Astrocyte (in vitro differentiated cells and primary cell): Measurements from ENCODE around the gene GFRA1. TPM values are rescaled to one million over a fixed set of nuclear protein-coding genes. Genes with fewer than 3 reads are reported as not detected.
A peak's percentile ranks its signal among the peaks of the same experiment; 100 is the strongest.
"Not testable (repeated sequence)": the region's sequence is repeated elsewhere in the genome, so short reads cannot be mapped to it uniquely, and the experiment has no call there.

Experiments
- DNase-seq: peaks from one replicate; pipeline ENCODE4 v3.0.0-alpha.2; 2010; ENCODE audit warnings: low read depth
- FAIRE-seq: peaks from 2 replicates; lab custom pipeline; 2011; peaks lifted over from hg19 to GRCh38; lab: Jason Lieb, UNC
- H2AFZ ChIP-seq: 2 replicates; pipeline ENCODE4 v1.6.0; 2012; ENCODE audit warnings: low read depth, low read length, inconsistent platforms
- H3K27ac ChIP-seq: 2 replicates; pipeline ENCODE4 v1.5.1; 2011; ENCODE audit warnings: low read depth, low read length, inconsistent platforms
- H3K27me3 ChIP-seq: 2 replicates; pipeline ENCODE4 v1.6.0; 2011; ENCODE audit warnings: low read length, inconsistent platforms; ENCODE audit not compliant: insufficient read depth
- H3K36me3 ChIP-seq: 2 replicates; pipeline ENCODE4 v1.5.1; 2011; ENCODE audit warnings: low read length, inconsistent platforms; ENCODE audit not compliant: insufficient read depth
- H3K4me1 ChIP-seq: 2 replicates; pipeline ENCODE4 v1.5.1; 2011; ENCODE audit warnings: low read length, inconsistent platforms; ENCODE audit not compliant: insufficient read depth
- H3K4me2 ChIP-seq: 2 replicates; pipeline ENCODE4 v1.6.0; 2012; ENCODE audit warnings: low read length, inconsistent platforms
- H3K4me3 ChIP-seq: 2 replicates; pipeline ENCODE4 v1.5.1; 2011; ENCODE audit warnings: low read depth, mild to moderate bottlenecking, low read length, inconsistent platforms; ENCODE audit not compliant: insufficient read depth
- H3K79me2 ChIP-seq: 2 replicates; pipeline ENCODE4 v1.6.0; 2012; ENCODE audit warnings: mild to moderate bottlenecking, low read length, inconsistent platforms; ENCODE audit not compliant: insufficient read depth
- H3K9ac ChIP-seq: 2 replicates; pipeline ENCODE4 v1.6.0; 2012; ENCODE audit warnings: mild to moderate bottlenecking, low read length, inconsistent platforms
- H3K9me3 ChIP-seq: 2 replicates; pipeline ENCODE4 v1.5.1; 2012; ENCODE audit warnings: low read depth, mild to moderate bottlenecking, low read length, inconsistent platforms; ENCODE audit not compliant: insufficient read depth
- H4K20me1 ChIP-seq: 2 replicates; pipeline ENCODE4 v1.6.0; 2012; ENCODE audit warnings: low read length, inconsistent platforms; ENCODE audit not compliant: insufficient read depth
- H3K27ac Mint-ChIP-seq: one replicate; pipeline ENCODE4 v1.8.0; 2021; ENCODE audit warnings: mild to moderate bottlenecking, mixed read lengths; ENCODE audit not compliant: unreplicated experiment
- H3K27me3 Mint-ChIP-seq: one replicate; pipeline ENCODE4 v1.8.0; 2021; ENCODE audit warnings: low read depth, mixed read lengths; ENCODE audit not compliant: unreplicated experiment
- H3K36me3 Mint-ChIP-seq: one replicate; pipeline ENCODE4 v1.8.0; 2021; ENCODE audit warnings: low read depth, mixed read lengths; ENCODE audit not compliant: unreplicated experiment
- H3K4me1 Mint-ChIP-seq: one replicate; pipeline ENCODE4 v1.8.0; 2021; ENCODE audit warnings: low read depth, mixed read lengths; ENCODE audit not compliant: unreplicated experiment
- H3K4me3 Mint-ChIP-seq: one replicate; pipeline ENCODE4 v1.8.0; 2021; ENCODE audit warnings: mild to moderate bottlenecking, moderate library complexity, mixed read lengths; ENCODE audit not compliant: unreplicated experiment
- H3K9me3 Mint-ChIP-seq: one replicate; pipeline ENCODE4 v1.8.0; 2021; ENCODE audit warnings: mild to moderate bottlenecking, mixed read lengths; ENCODE audit not compliant: unreplicated experiment
- CTCF ChIP-seq: IDR thresholded peaks from 2 replicates; pipeline ENCODE4 v1.5.1; 2011; ENCODE audit warnings: low read depth, mild to moderate bottlenecking, inconsistent platforms, low read length, moderate library complexity; ENCODE audit not compliant: insufficient read depth
- EZH2 ChIP-seq: IDR thresholded peaks from 2 replicates; pipeline ENCODE4 v1.6.1; 2012; ENCODE audit warnings: mild to moderate bottlenecking, low read length, inconsistent platforms; ENCODE audit not compliant: insufficient read depth
- total RNA-seq: library from RNA; stranded (reverse); gene quantifications from 2 replicates; pipeline ENCODE4 v1.2.1, GENCODE V29; 2021

Gene GFRA1
- total RNA-seq, 1 donor from 2014 or later = 24.2 TPM

DNA sequence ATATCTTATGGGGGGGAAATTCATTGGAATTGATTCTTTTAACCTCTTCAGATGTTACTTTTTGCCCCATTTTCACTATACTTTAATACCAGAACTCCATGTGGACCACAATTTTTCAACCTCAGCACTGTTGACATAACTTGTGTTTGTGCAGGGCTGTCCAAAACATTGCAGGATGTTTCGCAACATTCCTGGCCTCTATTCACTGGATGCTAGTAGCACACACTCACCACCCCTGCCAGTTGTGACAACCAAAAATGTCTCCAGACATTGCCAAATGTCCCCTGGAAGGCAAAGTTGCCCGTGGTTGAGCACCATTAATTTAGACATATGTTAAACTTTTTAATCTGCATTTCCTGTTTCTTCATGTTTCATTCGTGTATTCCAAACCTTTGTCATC lies 234.7 kb downstream of the GFRA1 start:
- H3K4me2 ChIP-seq = no peak overlapping the region
- Mint-ChIP-seq H3K27me3 (no peaks in the 10 kb centered on the region), H3K36me3 (no peaks in the 10 kb centered on the region), H3K4me3 (no peak overlapping the region), H3K27ac (no peak overlapping the region), H3K9me3 (no peaks in the 10 kb centered on the region), H3K4me1 (no peaks in the 10 kb centered on the region)
- H3K27ac ChIP-seq = no peak overlapping the region
- H3K9ac ChIP-seq = no peak overlapping the region
- H3K4me1 ChIP-seq = no peaks in the 10 kb centered on the region
- H3K27me3 ChIP-seq = no peaks in the 10 kb centered on the region
- no peaks in the 10 kb centered on the region for H3K9me3 ChIP-seq
- TF ChIP-seq EZH2 = no peak
- TF ChIP-seq CTCF = no peak
- DNase-seq (peak; percentile 34), FAIRE-seq (no peak)
- H4K20me1 ChIP-seq = no peaks in the 10 kb centered on the region
- no peak overlapping the region for H2AFZ ChIP-seq
- no peaks in the 10 kb centered on the region for H3K79me2 ChIP-seq
- no peak overlapping the region for H3K4me3 ChIP-seq
- no peaks in the 10 kb centered on the region for H3K36me3 ChIP-seq

GRCh38 chr10:116035406-116035805 lies 237.6 kb downstream of the GFRA1 start:
- H2AFZ ChIP-seq, H3K9me3 ChIP-seq, H3K9ac ChIP-seq, H4K20me1 ChIP-seq, H3K27me3 Mint-ChIP-seq, H3K4me1 Mint-ChIP-seq, H3K9me3 Mint-ChIP-seq, H3K4me1 ChIP-seq, H3K27ac Mint-ChIP-seq, H3K4me2 ChIP-seq, FAIRE-seq, H3K36me3 ChIP-seq, DNase-seq, H3K27ac ChIP-seq, H3K79me2 ChIP-seq, H3K4me3 Mint-ChIP-seq, H3K4me3 ChIP-seq, H3K36me3 Mint-ChIP-seq, H3K27me3 ChIP-seq: not testable (repeated sequence)

- no peaks in the 10 kb centered on the region for H4K20me1 ChIP-seq
- Mint-ChIP-seq H3K36me3 (no peaks in the 10 kb centered on the region), H3K27ac (no peak overlapping the region)
These were observed 242.4 kb downstream of the GFRA1 start for GRCh38 chr10:116030576-116030975.

More at GRCh38 chr10:116030576-116030975, 242.4 kb downstream of the GFRA1 start:
- H3K27me3 ChIP-seq = no peaks in the 10 kb centered on the region
- H2AFZ ChIP-seq = no peak overlapping the region
- H3K36me3 ChIP-seq = no peaks in the 10 kb centered on the region
- H3K4me1 ChIP-seq = no peaks in the 10 kb centered on the region
- H3K4me2 ChIP-seq = no peak overlapping the region
- H3K9ac ChIP-seq = no peak overlapping the region
- Mint-ChIP-seq H3K4me3 (no peak overlapping the region), H3K4me1 (no peaks in the 10 kb centered on the region), H3K9me3 (peaks cover 9% of the 10 kb centered on the region), H3K27me3 (peaks cover 9% of the 10 kb centered on the region)
- DNase-seq (no peak), FAIRE-seq (no peak)
- H3K4me3 ChIP-seq = no peak overlapping the region
- H3K27ac ChIP-seq = no peak overlapping the region
- TF ChIP-seq CTCF (no peak), EZH2 (no peak)
- no peaks in the 10 kb centered on the region for H3K79me2 ChIP-seq
- H3K9me3 ChIP-seq = no peaks in the 10 kb centered on the region
